ENCODE results near the gene LSS. TPM values are rescaled to one million over a fixed set of nuclear protein-coding genes. Genes with fewer than 3 reads are reported as not detected.
A peak's percentile ranks its signal among the peaks of the same experiment; 100 is the strongest.

Gene LSS
- total and polyA plus RNA-seq, 2 donors from 2014 or later: 15.8 to 24.6 TPM

GRCh38 chr21:46146856-46147255, 81.7 kb downstream of the LSS start:
- Histone ChIP-seq H3K4me3 (ENCODE audit: low read length in 3 of 3) (no peak overlapping the region), H3K36me3 (ENCODE audit: control insufficient read depth in 2 of 3, insufficient read depth in 3 of 3, low read length in 3 of 3) (peaks cover 0 to 3% (median 0%) of the 10 kb centered on the region in 3 donors), H3K9ac (ENCODE audit: low read length in 3 of 3) (no peak overlapping the region), H3K27me3 (ENCODE audit: control insufficient read depth, insufficient read depth, low read length) (no peaks in the 10 kb centered on the region), H3K27ac (ENCODE audit: low read depth in 2 of 2, low read length in 2 of 2) (no peak overlapping the region), H3K9me3 (ENCODE audit: control insufficient read depth in 2 of 3, insufficient read depth in 1 of 3, low read length in 3 of 3) (no peaks in the 10 kb centered on the region), H3K4me1 (ENCODE audit: control insufficient read depth in 2 of 3, insufficient read depth in 2 of 3, low read depth in 1 of 3, low read length in 3 of 3) (no peaks in the 10 kb centered on the region)
- no peak for FAIRE-seq
- peak in 2 of 5 donors; percentile 31 to 61 for DNase-seq
- TF ChIP-seq CTCF (IDR thresholded peaks at IDR 0.05; ENCODE audit: borderline replicate concordance, extremely low read depth, insufficient read depth): no peak
- intact Hi-C loops (cut with DNase I): no loop called here

- intact Hi-C loops (cut with DNase I): no loop called here
- H3K36me3 ChIP-seq (ENCODE audit: control insufficient read depth in 2 of 3, insufficient read depth in 3 of 3, low read length in 3 of 3): peaks cover 0 to 3% (median 0%) of the 10 kb centered on the region in 3 donors
- no peak overlapping the region for H3K4me3 ChIP-seq (ENCODE audit: low read length in 3 of 3)
- no peaks in the 10 kb centered on the region for H3K4me1 ChIP-seq (ENCODE audit: control insufficient read depth in 2 of 3, insufficient read depth in 2 of 3, low read depth in 1 of 3, low read length in 3 of 3)
- no peaks in the 10 kb centered on the region for H3K27me3 ChIP-seq (ENCODE audit: control insufficient read depth, insufficient read depth, low read length)
- no peak overlapping the region for H3K27ac ChIP-seq (ENCODE audit: low read depth in 2 of 2, low read length in 2 of 2)
- FAIRE-seq: no peak
- peak in 2 of 5 donors; percentile 53 to 77 for DNase-seq
- TF ChIP-seq CTCF (IDR thresholded peaks at IDR 0.05; ENCODE audit: borderline replicate concordance, extremely low read depth, insufficient read depth): no peak
- H3K9me3 ChIP-seq (ENCODE audit: control insufficient read depth in 2 of 3, insufficient read depth in 1 of 3, low read length in 3 of 3): no peaks in the 10 kb centered on the region
- no peak overlapping the region for H3K9ac ChIP-seq (ENCODE audit: low read length in 3 of 3)
These were observed 82.5 kb downstream of the LSS start for GRCh38 chr21:46145840-46146691.

- FAIRE-seq: no peak
- intact Hi-C loops (cut with DNase I): no loop called here
- Histone ChIP-seq H3K36me3 (ENCODE audit: control insufficient read depth in 2 of 3, insufficient read depth in 3 of 3, low read length in 3 of 3) (peaks cover 0 to 3% (median 0%) of the 10 kb centered on the region in 3 donors), H3K27ac (ENCODE audit: low read depth in 2 of 2, low read length in 2 of 2) (no peak overlapping the region), H3K4me1 (ENCODE audit: control insufficient read depth in 2 of 3, insufficient read depth in 2 of 3, low read depth in 1 of 3, low read length in 3 of 3) (no peaks in the 10 kb centered on the region), H3K4me3 (ENCODE audit: low read length in 3 of 3) (no peak overlapping the region), H3K9me3 (ENCODE audit: control insufficient read depth in 2 of 3, insufficient read depth in 1 of 3, low read length in 3 of 3) (no peaks in the 10 kb centered on the region), H3K27me3 (ENCODE audit: control insufficient read depth, insufficient read depth, low read length) (no peaks in the 10 kb centered on the region), H3K9ac (ENCODE audit: low read length in 3 of 3) (no peak overlapping the region)
- DNase-seq: peak in 2 of 5 donors; percentile 50 to 80
- TF ChIP-seq CTCF (IDR thresholded peaks at IDR 0.05; ENCODE audit: borderline replicate concordance, extremely low read depth, insufficient read depth): no peak
These were observed 83.3 kb downstream of the LSS start for GRCh38 chr21:46145159-46145839.

Measured in kidney (tissue), 14 donors.